ENCODE data around the gene TENM4. TPM values are rescaled to one million over a fixed set of nuclear protein-coding genes. Genes with fewer than 3 reads are reported as not detected.

The TENM4 gene
- total RNA-seq, 1 donor from 2014 or later = 306 TPM

- DNase-seq (ENCODE audit: low read depth) = peak; percentile 18
These were observed 500.2 kb downstream of the TENM4 start for GRCh38 chr11:78940500-78941225.

GRCh38 chr11:78938971-78939370 lies 501.9 kb downstream of the TENM4 start:
- no peak for DNase-seq (ENCODE audit: low read depth)

- no peak for DNase-seq (ENCODE audit: low read depth)
These were observed 502.8 kb downstream of the TENM4 start for GRCh38 chr11:78938036-78938435.

- DNase-seq (ENCODE audit: low read depth) = no peak
These were observed 505.3 kb downstream of the TENM4 start for GRCh38 chr11:78935398-78936068.

GRCh38 chr11:78933350-78933749 lies 507.5 kb downstream of the TENM4 start:
- DNase-seq (ENCODE audit: low read depth) = peak; percentile 88

- no peak for DNase-seq (ENCODE audit: low read depth)
These were observed 508.1 kb downstream of the TENM4 start for GRCh38 chr11:78932757-78933156.

GRCh38 chr11:78931891-78932290 lies 508.9 kb downstream of the TENM4 start:
- no peak for DNase-seq (ENCODE audit: low read depth)

DNA sequence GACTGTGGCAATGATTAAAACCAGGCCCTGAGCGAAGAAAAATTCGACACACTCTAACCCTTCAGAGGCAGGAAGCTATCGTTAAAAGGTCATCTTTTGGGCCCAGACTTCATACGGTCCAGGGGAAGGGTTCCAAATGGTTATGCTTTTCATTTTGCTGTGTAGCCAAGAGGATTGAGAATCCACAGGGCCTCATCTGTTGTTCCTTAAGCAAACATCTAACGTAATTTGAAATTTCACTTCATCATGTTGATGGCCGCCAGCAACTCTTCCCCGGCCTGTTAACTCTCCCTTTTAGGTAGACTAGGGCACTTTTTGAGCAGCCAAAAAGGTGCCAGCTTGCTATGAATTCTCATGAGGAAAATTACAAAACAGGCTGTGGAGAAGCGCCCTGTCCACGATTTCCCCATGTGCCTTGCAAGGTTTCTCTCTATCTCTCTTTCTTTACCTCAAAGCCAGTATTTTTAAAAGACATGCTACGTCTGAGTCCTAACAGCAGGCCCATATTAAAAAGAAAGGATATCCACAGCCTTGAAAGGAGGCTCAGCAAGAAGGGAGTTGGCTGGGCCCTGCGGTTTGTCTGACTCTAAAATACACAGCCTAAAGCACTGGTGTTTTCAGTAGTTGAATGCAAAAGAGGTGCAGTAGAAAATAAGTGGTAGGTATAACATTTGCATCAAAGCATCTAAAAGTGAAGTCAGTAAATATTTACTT lies 509.9 kb downstream of the TENM4 start:
- no peak for DNase-seq (ENCODE audit: low read depth)

DNA sequence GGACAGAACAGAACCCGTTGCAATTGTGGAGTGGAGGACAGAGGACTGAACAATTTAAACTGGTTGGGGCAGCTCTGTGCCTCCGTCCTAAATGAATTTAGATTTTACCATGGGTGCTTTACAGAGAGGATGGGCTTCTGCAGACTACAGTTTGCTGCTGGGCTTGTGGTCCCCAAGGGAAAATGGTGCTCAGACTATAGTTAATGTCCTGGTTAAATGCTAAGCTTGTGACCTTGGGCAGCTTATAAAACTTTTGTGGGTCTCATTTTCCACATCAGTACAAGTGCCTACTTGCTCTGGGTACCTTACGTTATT lies 511.0 kb downstream of the TENM4 start:
- no peak for DNase-seq (ENCODE audit: low read depth)

GRCh38 chr11:78929207-78929905 lies 511.5 kb downstream of the TENM4 start:
- DNase-seq (ENCODE audit: low read depth) = no peak

GRCh38 chr11:78927511-78927910 lies 513.3 kb downstream of the TENM4 start:
- DNase-seq (ENCODE audit: low read depth) = no peak

GRCh38 chr11:78926633-78927338 lies 514.0 kb downstream of the TENM4 start:
- DNase-seq (ENCODE audit: low read depth) = no peak

DNA sequence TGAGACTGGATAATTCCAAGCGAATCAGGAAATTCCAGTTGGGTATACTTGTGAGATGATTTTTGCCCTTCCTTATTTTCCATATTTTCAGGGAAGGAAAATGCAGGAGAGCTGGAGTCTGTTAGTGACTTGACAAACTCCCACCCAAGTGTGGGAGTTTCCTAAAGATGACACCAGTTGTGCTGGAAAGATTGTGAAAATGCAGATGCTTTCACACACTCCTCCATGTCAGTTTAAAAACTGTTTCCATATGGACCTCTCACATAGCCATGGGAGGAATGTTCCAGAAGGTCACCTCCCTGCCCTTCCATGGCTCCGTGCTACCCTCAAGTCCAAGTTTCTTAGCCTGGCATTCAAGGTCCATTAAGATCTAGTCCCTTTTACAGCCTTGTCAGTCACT lies 515.4 kb downstream of the TENM4 start:
- DNase-seq (ENCODE audit: low read depth) = no peak

GRCh38 chr11:78922859-78923625 lies 517.8 kb downstream of the TENM4 start:
- DNase-seq (ENCODE audit: low read depth) = no peak

DNA sequence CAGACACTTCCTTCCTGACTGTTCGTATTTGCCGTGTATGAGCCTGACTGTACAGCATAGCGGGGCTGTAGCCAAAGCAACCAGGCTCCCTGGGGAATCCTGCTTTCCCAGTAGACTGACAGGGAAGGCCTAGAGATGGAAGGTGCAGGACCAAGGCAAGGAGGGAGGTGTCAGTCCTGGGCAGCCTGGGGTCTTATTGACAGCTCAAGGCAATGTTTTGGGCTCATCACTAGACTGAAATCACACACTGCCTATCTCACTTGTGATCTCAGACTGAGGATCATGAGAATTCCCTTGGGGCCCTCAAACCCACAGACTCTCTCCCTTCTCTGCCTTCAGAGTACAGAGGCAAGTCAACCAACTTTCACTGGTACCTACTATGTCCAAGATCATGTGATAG lies 519.3 kb downstream of the TENM4 start:
- DNase-seq (ENCODE audit: low read depth) = no peak

DNA sequence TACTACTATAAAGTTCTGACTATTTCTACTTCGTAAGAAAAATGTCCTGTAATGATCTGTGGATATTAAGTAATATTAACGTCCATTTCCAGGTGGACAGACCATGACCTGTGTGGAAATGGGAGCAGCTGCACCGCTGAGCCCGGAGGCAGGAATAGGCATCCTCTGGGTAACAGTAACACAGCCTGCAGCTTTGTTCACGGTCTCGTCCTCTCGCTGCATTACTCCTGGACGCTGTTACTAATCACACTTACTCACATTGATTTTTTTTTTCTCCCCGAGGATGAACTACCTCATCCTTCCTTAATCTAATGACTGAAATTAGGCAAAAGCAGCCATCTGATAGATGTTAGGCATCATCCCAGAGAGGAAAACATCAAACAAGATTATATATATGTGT lies 520.5 kb downstream of the TENM4 start:
- DNase-seq (ENCODE audit: low read depth) = no peak

DNA sequence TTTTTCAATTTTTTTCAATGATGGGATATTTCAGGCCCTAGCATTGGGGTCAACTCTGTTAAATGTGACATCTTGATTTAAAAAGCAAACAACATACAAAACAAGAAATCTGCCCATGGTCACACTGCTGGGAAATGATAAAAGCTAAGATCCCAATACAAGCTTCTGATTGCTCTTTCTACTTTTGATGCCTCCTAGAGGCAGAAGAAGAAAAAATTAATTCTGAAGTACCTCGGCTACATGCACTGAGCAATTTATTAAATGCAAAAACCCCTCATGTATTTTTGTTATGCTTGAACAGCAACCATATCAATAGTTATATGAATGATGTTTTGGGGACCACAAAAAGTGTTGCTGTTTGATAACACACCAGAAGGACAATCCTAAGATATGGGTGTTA lies 524.1 kb downstream of the TENM4 start:
- DNase-seq (ENCODE audit: low read depth) = no peak

DNA sequence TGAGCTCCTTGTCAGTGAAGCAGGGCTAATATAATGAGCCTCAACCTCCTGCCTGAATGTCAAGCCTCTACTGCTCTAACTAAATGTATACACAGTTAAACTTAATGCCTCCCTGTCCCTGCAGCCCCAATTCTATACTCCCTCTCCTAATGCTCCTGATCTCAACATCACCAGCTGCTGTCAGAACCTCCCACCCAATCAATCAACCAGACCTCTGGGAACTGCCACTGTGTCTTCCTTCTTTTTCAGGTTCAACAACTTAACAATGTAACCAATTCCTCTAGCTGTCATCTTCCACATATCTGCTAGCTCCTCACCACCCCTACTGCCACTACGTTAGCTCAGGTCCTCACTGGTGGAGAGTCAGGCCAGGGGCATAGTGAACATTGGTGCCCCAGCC lies 526.3 kb downstream of the TENM4 start:
- no peak for DNase-seq (ENCODE audit: low read depth)

GRCh38 chr11:78912778-78913177 lies 528.1 kb downstream of the TENM4 start:
- no peak for DNase-seq (ENCODE audit: low read depth)

GRCh38 chr11:78910322-78910721 lies 530.5 kb downstream of the TENM4 start:
- DNase-seq (ENCODE audit: low read depth) = peak; percentile 26

DNA sequence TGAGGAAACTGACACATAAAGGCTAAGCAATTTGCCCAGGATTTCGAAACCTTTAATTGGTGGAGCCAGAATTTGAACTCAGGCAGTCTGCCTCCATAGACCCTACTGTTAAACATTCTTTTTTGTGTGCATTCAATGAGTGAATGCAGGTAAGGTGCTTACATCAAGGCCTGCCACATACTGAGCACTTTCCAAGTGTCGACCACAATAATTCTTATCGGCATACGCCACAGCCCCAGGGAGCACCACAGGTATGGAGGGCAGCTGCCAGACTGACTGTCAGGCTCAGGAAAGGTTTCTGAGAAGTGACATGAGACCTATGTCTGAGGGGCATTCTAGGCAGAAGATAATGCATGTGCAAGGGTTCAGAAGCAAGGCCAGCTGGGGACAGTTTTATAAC lies 531.4 kb downstream of the TENM4 start:
- no peak for DNase-seq (ENCODE audit: low read depth)
